Astrocyte of the cerebellum (primary cell): ENCODE results near the gene NT5C3A.
A peak's percentile ranks its signal among the peaks of the same experiment; 100 is the strongest.

Experiments
- DNase-seq: peaks from one replicate; pipeline ENCODE4 v3.0.0-alpha.2; 2011; ENCODE audit warnings: low read depth
- H3K4me3 ChIP-seq: 2 replicates; pipeline ENCODE4 v1.5.1; 2011; ENCODE audit warnings: mild to moderate bottlenecking, low read depth, low read length, moderate library complexity
- in situ Hi-C: cut with HindIII; loops from 2 replicates; pipeline ENCODE4 v1.10.0; 2017; ENCODE audit warnings: low sequenced_read_pairs
- TF ChIP-seq, protein P1 (sequence below): IDR thresholded peaks from 2 replicates; pipeline ENCODE4 v1.5.1; 2012; ENCODE audit warnings: low read length, low read depth, moderate library complexity, mild to moderate bottlenecking; ENCODE audit errors: missing control alignments

NT5C3A gene

DNA sequence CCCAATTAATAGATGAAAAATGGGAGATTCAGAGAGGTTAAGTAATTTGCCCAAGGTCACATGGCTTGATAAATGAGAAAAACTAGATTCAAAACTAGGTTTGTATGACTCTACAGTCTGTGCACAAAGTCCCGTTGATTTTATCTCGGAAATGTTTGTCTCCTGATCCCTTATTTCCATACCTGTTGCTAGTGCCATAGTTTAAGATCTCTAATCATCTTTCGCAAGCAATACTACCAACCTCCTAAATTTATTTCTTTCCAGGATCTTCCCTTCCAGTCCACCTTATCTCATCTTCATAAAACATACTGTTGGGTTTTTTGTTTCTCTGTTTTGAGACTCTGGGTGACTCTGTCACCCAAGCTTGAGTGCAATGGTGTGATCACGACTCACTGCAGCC is 2.9 kb downstream of the NT5C3A start:
- in situ Hi-C loops, result no loop called here

DNA sequence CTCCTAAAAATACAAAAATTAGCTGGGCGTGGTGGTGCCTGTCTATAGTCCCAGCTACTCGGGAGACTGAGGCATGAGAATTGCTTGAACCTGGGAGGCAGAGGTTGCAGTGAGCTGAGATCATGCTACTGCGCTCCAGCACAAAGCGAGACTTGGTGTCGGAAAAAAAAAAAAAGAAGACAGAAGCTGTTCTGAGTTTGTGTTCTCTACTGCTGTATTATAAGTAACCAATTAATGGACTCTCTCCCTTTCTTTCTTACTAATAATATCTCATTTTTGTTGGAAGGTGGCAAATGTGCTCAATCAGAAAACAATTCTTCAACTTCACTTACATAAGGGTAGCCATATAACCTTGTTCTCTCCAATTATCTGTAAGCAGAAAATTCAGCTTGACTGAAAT is 7.4 kb downstream of the NT5C3A start:
- no peak for DNase-seq
- H3K4me3 ChIP-seq, result no peak overlapping the region
- in situ Hi-C loops, result no loop called here
- TF ChIP-seq, protein P1, sequence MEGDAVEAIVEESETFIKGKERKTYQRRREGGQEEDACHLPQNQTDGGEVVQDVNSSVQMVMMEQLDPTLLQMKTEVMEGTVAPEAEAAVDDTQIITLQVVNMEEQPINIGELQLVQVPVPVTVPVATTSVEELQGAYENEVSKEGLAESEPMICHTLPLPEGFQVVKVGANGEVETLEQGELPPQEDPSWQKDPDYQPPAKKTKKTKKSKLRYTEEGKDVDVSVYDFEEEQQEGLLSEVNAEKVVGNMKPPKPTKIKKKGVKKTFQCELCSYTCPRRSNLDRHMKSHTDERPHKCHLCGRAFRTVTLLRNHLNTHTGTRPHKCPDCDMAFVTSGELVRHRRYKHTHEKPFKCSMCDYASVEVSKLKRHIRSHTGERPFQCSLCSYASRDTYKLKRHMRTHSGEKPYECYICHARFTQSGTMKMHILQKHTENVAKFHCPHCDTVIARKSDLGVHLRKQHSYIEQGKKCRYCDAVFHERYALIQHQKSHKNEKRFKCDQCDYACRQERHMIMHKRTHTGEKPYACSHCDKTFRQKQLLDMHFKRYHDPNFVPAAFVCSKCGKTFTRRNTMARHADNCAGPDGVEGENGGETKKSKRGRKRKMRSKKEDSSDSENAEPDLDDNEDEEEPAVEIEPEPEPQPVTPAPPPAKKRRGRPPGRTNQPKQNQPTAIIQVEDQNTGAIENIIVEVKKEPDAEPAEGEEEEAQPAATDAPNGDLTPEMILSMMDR, result no peak

More for the DNA sequence above, 2.9 kb downstream of the NT5C3A start:
- H3K4me3 ChIP-seq, result no peak overlapping the region
- TF ChIP-seq, protein P1, result no peak
- no peak for DNase-seq

DNA sequence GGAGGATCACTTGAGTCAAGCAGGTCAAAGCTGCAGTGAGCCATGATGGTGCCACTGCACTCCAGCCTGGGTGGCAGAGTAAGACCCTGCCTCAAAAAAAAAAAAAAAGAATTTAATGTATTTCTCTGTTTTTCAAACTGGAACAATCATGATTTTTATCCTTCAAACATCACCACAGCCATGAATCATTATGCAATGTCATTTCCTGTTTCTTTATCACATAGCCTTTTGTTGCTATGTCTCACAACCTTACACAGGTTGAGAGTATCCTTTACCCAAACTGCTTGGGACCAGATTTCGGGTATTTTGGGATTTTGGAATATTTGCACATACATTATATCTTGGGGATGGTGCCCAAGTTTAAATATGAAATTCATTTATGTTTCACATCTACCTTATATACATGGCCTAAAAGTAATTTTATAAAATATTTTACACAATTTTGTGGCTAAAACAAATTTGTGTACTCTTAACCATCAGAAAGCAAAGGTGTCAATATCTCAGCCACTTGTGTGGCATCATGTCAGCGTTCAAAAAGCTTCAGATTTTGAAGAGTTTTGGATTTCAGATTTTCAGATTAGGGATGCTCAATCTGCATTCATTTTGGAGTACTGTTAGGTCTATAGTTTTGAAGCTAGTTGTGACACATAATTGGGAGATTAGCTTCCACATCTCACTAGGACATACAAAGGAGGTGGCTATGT is 8.2 kb downstream of the NT5C3A start:
- in situ Hi-C loops, result no loop called here
- no peak for DNase-seq
- TF ChIP-seq, protein P1, result no peak
- H3K4me3 ChIP-seq, result no peak overlapping the region

DNA sequence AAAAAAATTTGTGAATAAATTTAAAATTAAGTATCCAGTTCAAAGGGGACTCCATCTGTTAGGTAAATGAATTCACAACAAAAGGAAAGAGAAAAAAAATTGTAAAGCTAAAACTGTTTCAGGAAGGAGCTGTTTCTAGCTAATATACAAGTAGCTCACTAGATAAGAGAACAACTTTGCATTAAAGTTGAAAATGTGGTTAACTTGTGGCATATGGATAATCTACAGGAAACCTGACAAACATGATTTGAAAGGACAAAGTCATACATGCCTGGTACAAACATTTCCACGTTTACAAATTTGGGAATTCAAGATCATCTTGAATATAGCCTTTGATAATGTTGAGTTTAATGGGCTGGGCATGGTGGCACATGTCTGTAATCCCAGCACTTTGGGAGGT is 8.9 kb downstream of the NT5C3A start:
- H3K4me3 ChIP-seq, result no peak overlapping the region
- TF ChIP-seq, protein P1, result no peak
- no peak for DNase-seq
- in situ Hi-C loops, result no loop called here

DNA sequence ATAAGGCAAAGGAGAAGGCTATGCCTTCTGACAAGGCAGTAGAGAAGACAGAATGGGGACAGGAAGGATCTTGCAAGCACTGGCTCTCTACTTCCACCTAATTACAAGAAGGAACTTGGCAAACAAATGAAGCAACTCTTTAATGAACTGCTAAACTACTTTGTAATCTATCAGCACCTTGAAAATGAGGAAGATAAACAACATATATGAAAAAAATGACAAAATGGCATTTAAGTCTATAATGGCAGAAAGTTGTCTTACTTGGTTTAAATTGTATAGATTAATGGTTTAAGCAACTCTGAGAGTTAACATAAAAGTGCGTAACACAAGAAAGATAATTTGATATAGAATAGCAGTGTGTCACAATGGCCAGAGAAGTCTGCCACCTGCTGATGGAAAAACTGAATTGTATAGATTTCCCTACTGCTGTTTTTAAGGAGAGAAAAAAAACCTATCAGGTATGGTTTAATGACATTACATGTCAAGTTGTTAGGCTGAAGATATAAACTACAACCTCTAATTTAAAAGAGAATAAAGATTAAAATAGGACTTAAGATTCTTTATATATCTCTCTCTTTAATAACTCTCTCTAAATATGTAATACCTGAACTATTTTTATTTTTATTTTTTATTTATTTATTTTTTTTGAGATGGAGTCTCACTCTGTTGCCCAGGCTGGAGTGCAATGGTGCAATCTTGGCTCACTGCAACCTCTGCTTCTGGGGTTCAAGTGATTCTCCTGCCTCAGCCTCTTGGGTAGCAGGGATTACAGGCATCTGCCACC is 11.8 kb downstream of the NT5C3A start:
- DNase-seq, result peak; percentile 33
- H3K4me3 ChIP-seq, result no peak overlapping the region
- TF ChIP-seq, protein P1, result peak; percentile 65
- in situ Hi-C loops, result no loop called here

DNA sequence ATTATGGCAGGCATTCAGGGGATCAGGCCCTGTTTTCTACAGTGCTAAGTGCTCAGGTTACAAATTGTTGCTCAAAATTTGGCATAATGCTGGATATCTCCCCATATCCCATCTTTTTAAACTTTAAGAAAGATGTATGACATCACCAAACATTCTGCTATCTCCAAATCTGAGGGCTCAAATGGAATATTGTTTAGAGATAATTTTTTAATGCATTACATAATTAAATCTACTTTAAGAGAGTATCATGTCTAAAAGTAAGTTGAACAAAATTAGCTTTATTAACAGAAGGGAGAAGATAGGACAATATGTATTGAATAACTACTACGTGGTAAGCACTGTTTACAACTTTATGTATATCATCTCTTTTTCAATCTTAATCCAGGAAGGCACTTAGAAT is 13.9 kb downstream of the NT5C3A start:
- no peak for DNase-seq
- in situ Hi-C loops, result no loop called here
- no peak overlapping the region for H3K4me3 ChIP-seq
- TF ChIP-seq, protein P1, result no peak
